IPS-20b (cell line): ENCODE data around the gene GJB4.

Experiments used
- H3K27ac ChIP-seq: one replicate; pipeline ENCODE4 v1.5.1; 2013; ENCODE audit warnings: low read length
- H3K27me3 ChIP-seq: 2 replicates; pipeline ENCODE4 v1.6.1; 2013; ENCODE audit warnings: mild to moderate bottlenecking, low read length, inconsistent platforms; ENCODE audit not compliant: insufficient read depth
- H3K36me3 ChIP-seq: 2 replicates; pipeline ENCODE4 v1.6.1; 2013; ENCODE audit warnings: low read depth, mild to moderate bottlenecking, inconsistent platforms, low read length, moderate library complexity; ENCODE audit not compliant: insufficient read depth
- H3K4me1 ChIP-seq: 2 replicates; pipeline ENCODE4 v1.6.1; 2013; ENCODE audit warnings: mild to moderate bottlenecking, control low read depth, inconsistent platforms, low read length, moderate library complexity; ENCODE audit not compliant: insufficient read depth
- H3K4me3 ChIP-seq: 2 replicates; pipeline ENCODE4 v1.5.1; 2013; ENCODE audit warnings: mild to moderate bottlenecking, low read length, inconsistent platforms
- H3K9ac ChIP-seq: 2 replicates; pipeline ENCODE4 v1.6.1; 2013; ENCODE audit warnings: low read depth, mild to moderate bottlenecking, inconsistent platforms, low read length, moderate library complexity
- H3K9me3 ChIP-seq: 2 replicates; pipeline ENCODE4 v1.6.1; 2013; ENCODE audit warnings: mild to moderate bottlenecking, low read depth, low read length, inconsistent platforms; ENCODE audit not compliant: insufficient read depth

GJB4 gene

DNA sequence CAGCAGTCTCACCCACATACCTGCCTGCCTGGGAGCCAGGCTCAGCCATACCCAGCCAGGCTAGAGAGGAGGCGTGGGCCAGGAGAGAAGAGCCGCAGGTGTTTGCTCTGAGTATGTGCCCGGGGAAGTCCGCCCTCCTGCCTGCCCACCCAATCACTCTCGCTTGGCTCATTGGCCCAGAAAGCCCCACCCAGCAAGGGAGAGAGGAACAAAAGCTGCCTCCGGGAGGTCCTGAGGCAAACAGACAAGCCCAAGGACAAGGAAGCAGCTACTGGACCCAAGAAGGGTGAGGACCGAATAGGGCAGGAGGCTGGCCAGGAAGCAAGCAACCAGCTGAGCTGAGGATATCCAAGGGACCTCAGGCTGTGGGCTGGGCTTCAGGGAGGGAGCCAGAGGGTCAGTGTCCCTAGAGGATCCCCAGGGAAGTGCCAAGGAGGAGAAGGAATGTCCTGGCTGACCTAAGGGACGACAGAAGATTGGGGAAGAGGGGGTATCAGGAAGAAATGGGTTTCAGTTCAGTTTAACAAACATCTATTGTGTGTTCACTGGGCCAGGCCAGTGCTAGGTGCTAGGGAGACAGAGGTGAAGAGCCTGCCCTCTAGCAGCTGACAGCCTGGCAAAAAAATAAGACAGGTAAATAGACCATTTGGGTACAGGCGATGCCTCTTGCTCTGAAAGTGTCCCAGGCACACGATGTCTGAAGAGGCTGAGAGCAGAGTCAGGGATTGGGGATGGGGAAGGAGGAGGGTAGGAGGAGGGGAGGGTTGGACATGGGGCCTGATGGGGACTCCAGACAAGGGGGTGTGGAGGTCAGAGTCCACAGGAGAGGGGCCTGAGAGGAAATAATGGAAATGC, at the start of gene GJB4:
GJB4 (plus strand) TSS at position 238 of the 855 bp plus-strand sequence. CDS start 1,515 bp downstream, outside the sequence.
- Histone ChIP-seq H3K27ac (no peak within 1 kb of the TSS), H3K27me3 (peaks cover 3% of the 10 kb centered on the region), H3K36me3 (no peaks in the 10 kb centered on the region), H3K4me1 (peaks cover 13% of the 10 kb centered on the region; the same call in 1 of the 2 replicates), H3K9me3 (no peaks in the 10 kb centered on the region), H3K4me3 (no peak within 1 kb of the TSS), H3K9ac (no peak within 1 kb of the TSS)

DNA sequence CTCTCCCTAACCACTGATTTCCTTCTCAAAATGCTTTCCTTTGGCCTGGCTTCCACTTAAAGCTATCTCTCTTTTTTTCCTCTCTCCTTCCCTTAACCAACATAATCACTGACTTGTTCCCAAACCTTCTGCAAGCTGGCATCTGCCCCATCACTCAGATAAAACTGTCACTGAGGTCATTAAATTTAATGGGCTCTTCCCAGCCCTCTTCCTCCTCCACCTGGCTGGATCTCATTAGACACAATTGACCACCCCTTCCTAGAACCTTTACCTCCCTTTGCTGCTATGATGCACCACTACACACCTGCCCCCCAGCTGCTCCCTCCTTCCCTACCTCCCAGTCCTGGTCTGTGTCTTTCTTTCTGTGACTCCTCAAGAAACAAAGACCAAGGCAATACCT, 48.7 kb upstream of the GJB4 start:
- Histone ChIP-seq H3K27me3 (0 out of 2 replicates have a peak, but pooled peaks cover 9% of the 10 kb centered on the region), H3K4me3 (no peak overlapping the region), H3K36me3 (no peaks in the 10 kb centered on the region), H3K27ac (no peak overlapping the region), H3K9me3 (no peaks in the 10 kb centered on the region), H3K9ac (no peak overlapping the region), H3K4me1 (no peaks in the 10 kb centered on the region)

DNA sequence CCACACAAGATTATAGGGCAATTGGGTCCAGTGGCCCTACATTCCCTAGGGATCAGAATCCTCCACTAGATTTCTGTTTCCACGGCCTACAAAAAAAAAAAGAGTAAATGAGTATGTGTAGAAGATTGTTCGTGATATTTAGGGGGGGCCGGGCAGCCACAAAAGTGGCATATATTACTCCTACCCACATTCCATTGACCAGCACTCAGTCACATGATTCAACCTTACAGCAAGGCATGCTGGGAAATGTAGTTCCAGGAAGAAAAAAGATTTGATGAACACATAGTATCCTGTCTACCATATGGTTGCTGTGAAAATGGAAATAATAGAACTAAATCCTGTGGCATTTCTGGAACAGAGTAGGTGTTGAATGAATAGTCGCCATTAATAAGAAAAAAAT, 48.1 kb upstream of the GJB4 start:
- H3K9me3 ChIP-seq: no peaks in the 10 kb centered on the region
- 0 out of 2 replicates have a peak, but pooled peaks cover 5% of the 10 kb centered on the region for H3K27me3 ChIP-seq
- no peak overlapping the region for H3K27ac ChIP-seq
- H3K9ac ChIP-seq: no peak overlapping the region
- H3K36me3 ChIP-seq: no peaks in the 10 kb centered on the region
- no peak overlapping the region for H3K4me3 ChIP-seq
- no peaks in the 10 kb centered on the region for H3K4me1 ChIP-seq

DNA sequence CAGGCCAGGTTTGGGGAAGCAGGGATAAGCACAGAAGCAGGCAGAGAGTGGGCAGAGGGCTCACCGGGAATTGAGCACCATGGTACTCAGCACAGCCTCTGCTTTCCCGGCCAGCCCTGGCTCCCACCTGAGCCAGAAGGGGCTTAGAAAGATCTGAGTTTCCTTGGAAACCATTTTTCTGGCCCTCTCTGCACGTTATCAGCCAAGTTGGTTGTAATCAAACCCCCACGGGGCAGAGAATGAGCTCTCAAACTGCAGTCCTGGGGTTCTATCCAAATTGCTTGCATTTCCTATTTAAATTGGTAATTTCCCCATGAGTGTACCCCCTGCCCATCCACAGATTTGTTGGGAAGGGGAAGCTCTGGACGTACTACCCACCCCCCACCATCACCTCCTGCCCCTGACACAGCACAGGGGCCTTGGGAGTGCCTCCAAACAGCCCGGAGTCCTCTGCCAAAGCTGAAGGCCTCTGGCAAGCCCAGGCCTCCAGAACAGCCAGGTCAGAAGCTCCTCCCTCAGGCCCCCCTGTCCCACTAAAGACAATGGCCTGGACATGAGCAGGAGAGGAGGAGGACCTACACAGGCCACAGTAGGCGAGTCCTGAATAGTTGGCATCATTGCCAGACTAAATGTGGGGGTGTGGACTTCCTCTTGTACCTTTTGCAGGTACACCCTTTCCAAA, 47.4 kb upstream of the GJB4 start:
- Histone ChIP-seq H3K27ac (no peak overlapping the region), H3K4me1 (no peaks in the 10 kb centered on the region), H3K27me3 (0 out of 2 replicates have a peak, but pooled peaks cover 5% of the 10 kb centered on the region), H3K9me3 (no peaks in the 10 kb centered on the region), H3K36me3 (no peaks in the 10 kb centered on the region), H3K4me3 (no peak overlapping the region), H3K9ac (no peak overlapping the region)

DNA sequence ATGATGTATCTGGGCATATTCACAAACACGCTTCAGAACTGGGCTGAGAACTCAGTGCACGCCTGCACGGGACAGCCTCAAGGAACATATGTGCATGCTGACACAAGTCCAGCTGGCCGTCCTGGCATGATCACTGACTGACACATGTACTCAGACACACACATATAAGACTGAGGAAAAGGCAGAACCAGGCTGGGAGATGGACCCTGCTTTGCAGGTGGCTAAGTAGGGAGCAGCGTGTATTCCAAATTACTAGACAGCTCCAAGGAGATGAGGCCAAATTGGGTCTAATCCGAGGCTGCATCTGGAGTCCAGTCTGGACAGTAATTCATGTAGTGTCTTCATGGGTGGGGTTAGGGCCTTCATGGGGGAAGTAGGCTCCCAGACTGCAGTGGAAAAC, 46.1 kb upstream of the GJB4 start:
- Histone ChIP-seq H3K4me3 (no peak overlapping the region), H3K27me3 (0 out of 2 replicates have a peak, but pooled peaks cover 6% of the 10 kb centered on the region), H3K9me3 (no peaks in the 10 kb centered on the region), H3K36me3 (no peaks in the 10 kb centered on the region), H3K27ac (no peak overlapping the region), H3K4me1 (no peaks in the 10 kb centered on the region), H3K9ac (no peak overlapping the region)

DNA sequence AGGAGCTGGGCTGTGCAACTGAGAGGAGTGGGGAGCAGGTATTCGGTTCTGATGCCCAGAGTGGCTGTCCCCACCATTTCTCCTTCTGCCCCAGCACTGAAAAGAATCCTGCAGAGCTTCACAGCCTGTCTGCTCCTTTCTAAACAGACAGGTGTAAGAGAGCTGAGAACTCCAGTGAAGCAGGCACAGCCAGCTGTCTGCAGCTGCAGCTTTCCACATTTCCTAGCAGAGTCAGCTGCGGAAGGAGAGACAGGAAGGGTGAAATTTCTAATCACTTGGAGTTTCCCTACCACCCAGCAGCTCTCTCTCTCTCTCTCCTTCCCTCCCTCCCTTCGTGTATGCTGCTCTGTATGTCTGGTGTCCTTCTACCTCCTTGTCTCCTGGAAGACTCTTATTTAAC, 45.2 kb upstream of the GJB4 start:
- H3K36me3 ChIP-seq: no peaks in the 10 kb centered on the region
- H3K27me3 ChIP-seq: peaks cover 15% of the 10 kb centered on the region; the same call in 1 of the 2 replicates
- H3K27ac ChIP-seq: no peak overlapping the region
- H3K9ac ChIP-seq: no peak overlapping the region
- no peaks in the 10 kb centered on the region for H3K4me1 ChIP-seq
- H3K4me3 ChIP-seq: no peak overlapping the region
- no peaks in the 10 kb centered on the region for H3K9me3 ChIP-seq

DNA sequence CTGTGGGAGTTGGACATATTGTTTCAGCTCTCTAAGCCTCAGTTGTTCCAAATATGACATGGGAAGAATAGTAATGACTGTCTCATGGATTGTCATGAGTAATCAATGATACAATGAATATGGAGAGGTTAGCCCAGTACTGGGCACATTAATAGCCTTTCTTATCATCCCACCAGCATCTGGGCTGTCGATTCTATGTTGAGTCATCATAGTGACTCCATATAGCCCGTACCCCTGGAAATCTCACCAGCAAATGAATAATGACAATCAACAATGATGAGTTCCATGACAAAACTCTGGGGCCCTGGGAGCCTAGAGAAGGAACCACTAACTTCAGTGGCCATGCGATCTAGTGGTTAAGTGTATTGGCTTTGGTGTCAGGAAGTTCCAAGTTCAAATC, 44.4 kb upstream of the GJB4 start:
- H3K36me3 ChIP-seq: no peaks in the 10 kb centered on the region
- H3K4me1 ChIP-seq: no peaks in the 10 kb centered on the region
- H3K27me3 ChIP-seq: peaks cover 18% of the 10 kb centered on the region; the same call in 1 of the 2 replicates
- H3K4me3 ChIP-seq: no peak overlapping the region
- no peak overlapping the region for H3K9ac ChIP-seq
- no peak overlapping the region for H3K27ac ChIP-seq
- no peaks in the 10 kb centered on the region for H3K9me3 ChIP-seq

DNA sequence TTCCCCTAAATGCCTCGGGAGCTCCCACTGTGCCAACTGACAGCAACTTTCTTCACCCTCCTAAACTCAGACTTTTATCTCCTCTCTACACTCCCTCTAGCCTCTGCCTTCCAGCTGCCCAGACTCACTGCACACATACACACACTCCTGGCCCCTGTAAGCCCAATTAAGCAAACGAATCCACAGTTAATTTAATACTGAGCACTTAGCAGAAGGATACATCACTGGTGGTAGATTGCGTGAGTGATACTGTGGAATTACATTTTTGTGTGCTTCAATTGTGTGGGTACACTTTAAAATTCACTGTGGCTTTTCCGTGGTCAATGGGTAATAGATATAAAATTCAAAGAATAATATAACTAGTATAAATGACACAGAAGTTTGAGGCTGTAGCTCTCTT, 38.3 kb upstream of the GJB4 start:
- Histone ChIP-seq H3K27ac (no peak overlapping the region), H3K4me1 (no peaks in the 10 kb centered on the region), H3K9ac (no peak overlapping the region), H3K36me3 (no peaks in the 10 kb centered on the region), H3K27me3 (peaks cover 29% of the 10 kb centered on the region; the same call in 1 of the 2 replicates), H3K4me3 (no peak overlapping the region), H3K9me3 (no peaks in the 10 kb centered on the region)

DNA sequence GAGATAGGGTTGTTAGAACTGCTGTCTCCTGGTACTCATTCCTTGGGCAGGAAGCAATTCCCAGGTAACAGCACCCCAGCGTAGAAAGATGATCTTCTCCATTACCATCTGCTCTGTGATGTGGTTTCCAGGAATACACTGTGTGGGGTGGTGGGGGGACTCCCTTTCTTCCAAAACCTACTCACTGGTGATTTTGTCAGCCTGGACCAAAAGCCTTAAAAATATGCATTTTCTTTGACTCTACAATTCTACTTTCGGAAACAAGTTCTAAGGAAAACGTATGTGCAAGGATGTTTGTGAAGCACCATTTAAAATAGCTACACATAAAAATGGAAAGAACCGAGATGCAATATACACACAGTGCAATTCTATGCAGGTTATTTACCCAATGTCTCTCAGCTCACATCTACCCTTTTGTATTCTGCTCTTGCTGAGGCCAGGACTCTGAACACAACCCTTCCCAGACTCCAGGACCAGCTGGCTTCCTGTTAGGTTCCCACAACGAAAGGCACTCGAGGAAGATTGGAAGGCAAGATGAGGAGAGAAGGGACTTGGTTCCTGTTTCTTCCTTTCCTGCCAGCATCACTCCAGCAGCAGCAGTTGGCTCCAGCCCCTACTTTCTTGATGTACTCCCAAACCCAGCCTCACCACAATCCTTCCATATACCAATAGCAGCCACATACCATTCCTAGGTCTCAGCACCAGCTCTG, 37.7 kb upstream of the GJB4 start:
- Histone ChIP-seq H3K9ac (no peak overlapping the region), H3K4me1 (no peaks in the 10 kb centered on the region), H3K9me3 (no peaks in the 10 kb centered on the region), H3K4me3 (no peak overlapping the region), H3K36me3 (no peaks in the 10 kb centered on the region), H3K27me3 (peaks cover 29% of the 10 kb centered on the region; the same call in 1 of the 2 replicates), H3K27ac (no peak overlapping the region)

DNA sequence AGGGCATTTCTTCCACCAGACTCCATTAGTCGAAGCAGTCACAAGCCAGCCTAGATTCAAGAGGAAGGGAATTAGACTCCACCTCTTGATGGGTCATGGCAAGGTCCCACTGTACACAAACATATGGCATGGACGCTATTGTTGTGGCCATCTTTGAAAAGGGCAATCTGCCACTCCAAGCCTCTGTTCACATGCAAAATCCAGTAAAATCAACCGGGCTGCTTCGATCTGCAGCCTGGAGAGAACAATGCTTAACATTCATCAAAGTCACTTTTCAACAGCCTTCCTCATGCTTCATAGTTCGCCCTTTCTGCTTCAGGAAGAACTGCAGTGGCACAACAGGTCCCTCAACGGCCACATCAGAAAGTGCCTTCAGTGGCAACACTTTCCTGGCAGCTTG, 32.7 kb upstream of the GJB4 start:
- H3K27me3 ChIP-seq: peaks cover 4% of the 10 kb centered on the region; the same call in 1 of the 2 replicates
- H3K4me1 ChIP-seq: no peaks in the 10 kb centered on the region
- H3K4me3 ChIP-seq: no peak overlapping the region

DNA sequence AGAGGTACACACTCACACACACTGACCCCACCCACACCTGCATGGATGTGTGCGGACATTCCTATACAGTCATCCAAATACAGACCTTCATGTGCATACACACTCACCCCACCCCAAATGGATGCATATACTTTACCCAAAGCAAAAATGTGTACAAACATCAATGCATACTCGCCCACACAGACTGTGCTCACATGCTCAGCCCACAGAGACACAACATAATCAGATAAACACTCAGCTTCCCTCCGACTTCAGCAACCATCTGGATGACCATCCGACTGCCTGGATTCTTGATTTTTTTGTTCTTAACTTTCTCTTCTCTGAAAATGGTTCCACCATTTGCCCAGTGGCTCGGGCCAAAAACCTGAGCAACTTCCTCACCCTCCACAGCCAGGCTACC, 29.1 kb upstream of the GJB4 start:
- Histone ChIP-seq H3K4me1 (no peaks in the 10 kb centered on the region), H3K27ac (no peak overlapping the region), H3K9me3 (no peaks in the 10 kb centered on the region), H3K4me3 (no peak overlapping the region), H3K36me3 (no peaks in the 10 kb centered on the region), H3K9ac (no peak overlapping the region), H3K27me3 (no peaks in the 10 kb centered on the region; the same call in 1 of the 2 replicates)

More for the DNA sequence above, 32.7 kb upstream of the GJB4 start:
- Histone ChIP-seq H3K27ac (no peak overlapping the region), H3K36me3 (no peaks in the 10 kb centered on the region), H3K9ac (no peak overlapping the region), H3K9me3 (no peaks in the 10 kb centered on the region)
